ENCODE results near the gene SIAH3. TPM values are rescaled to one million over a fixed set of nuclear protein-coding genes. Genes with fewer than 3 reads are reported as not detected.
"Not testable (repeated sequence)": the region's sequence is repeated elsewhere in the genome, so short reads cannot be mapped to it uniquely, and the experiment has no call there.

SIAH3 gene
- 0.10 TPM for total RNA-seq

- peak; percentile 57 for DNase-seq
Observed at GRCh38 chr13:45851171-45851921, at the start of gene SIAH3. Gene SIAH3, minus strand, starts transcription at chr13:45851753. Its CDS starts 124 bp downstream, at chr13:45851629.

- no peak for DNase-seq
Observed at GRCh38 chr13:45899406-45899805, 47.9 kb upstream of the SIAH3 start.

- DNase-seq: no peak
Observed at GRCh38 chr13:45897562-45897961, 46.0 kb upstream of the SIAH3 start.

GRCh38 chr13:45896285-45896684, 44.7 kb upstream of the SIAH3 start:
- peak; percentile 86 for DNase-seq

- peak; percentile 90 for DNase-seq
Observed at GRCh38 chr13:45895881-45896280, 44.3 kb upstream of the SIAH3 start.

- DNase-seq: no peak
Observed at GRCh38 chr13:45892513-45892912, 41.0 kb upstream of the SIAH3 start.

GRCh38 chr13:45889590-45890243, 38.2 kb upstream of the SIAH3 start:
- DNase-seq: peak; percentile 58

GRCh38 chr13:45886466-45886865, 34.9 kb upstream of the SIAH3 start:
- DNase-seq: no peak

GRCh38 chr13:45885194-45885593, 33.6 kb upstream of the SIAH3 start:
- no peak for DNase-seq

- DNase-seq: no peak
Observed at GRCh38 chr13:45882626-45883025, 31.1 kb upstream of the SIAH3 start.

- DNase-seq: no peak
Observed at GRCh38 chr13:45881353-45881752, 29.8 kb upstream of the SIAH3 start.

GRCh38 chr13:45880242-45880641, 28.7 kb upstream of the SIAH3 start:
- no peak for DNase-seq

GRCh38 chr13:45879666-45880065, 28.1 kb upstream of the SIAH3 start:
- DNase-seq: peak; percentile 36

GRCh38 chr13:45878966-45879365, 27.4 kb upstream of the SIAH3 start:
- DNase-seq: no peak

- DNase-seq: no peak
Observed at GRCh38 chr13:45876781-45877180, 25.2 kb upstream of the SIAH3 start.

- DNase-seq: no peak
Observed at GRCh38 chr13:45875951-45876350, 24.4 kb upstream of the SIAH3 start.

- DNase-seq: no peak
Observed at GRCh38 chr13:45873491-45874325, 22.2 kb upstream of the SIAH3 start.

GRCh38 chr13:45872566-45872965, 21.0 kb upstream of the SIAH3 start:
- no peak for DNase-seq

- not testable (repeated sequence) for DNase-seq
Observed at GRCh38 chr13:45871201-45871600, 19.6 kb upstream of the SIAH3 start.

- DNase-seq: no peak
Observed at GRCh38 chr13:45870232-45870631, 18.7 kb upstream of the SIAH3 start.

GRCh38 chr13:45865414-45865813, 13.9 kb upstream of the SIAH3 start:
- no peak for DNase-seq

- DNase-seq: peak; percentile 80
Observed at GRCh38 chr13:45863709-45864590, 12.4 kb upstream of the SIAH3 start.
